ENCODE measurements around the gene F7.
"Not testable (repeated sequence)": the region's sequence is repeated elsewhere in the genome, so short reads cannot be mapped to it uniquely, and the experiment has no call there.

F7 gene

DNA sequence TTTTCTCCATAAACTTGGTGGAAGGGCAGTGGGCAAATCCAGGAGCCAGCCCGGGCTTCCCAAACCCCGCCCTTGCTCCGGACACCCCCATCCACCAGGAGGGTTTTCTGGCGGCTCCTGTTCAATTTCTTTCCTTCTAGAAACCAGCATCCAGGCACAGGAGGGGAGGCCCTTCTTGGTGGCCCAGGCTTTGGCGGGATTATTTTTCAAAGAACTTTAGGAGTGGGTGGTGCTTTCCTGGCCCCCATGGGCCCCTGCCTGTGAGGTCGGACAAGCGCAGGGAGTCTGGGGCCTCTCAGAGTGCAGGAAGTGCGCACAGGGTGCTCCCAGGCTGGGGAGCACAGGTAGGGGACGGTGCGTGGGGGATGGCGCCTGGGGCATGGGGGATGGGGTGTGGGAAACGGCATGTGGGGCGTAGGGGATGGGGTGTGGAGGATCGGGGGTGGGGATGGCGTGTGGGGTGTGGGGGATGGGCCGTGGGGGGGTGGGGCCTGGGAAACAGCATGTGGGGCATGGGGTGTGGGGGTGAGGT is 396 bp downstream of the F7 start:
- DNase-seq = no peak

DNA sequence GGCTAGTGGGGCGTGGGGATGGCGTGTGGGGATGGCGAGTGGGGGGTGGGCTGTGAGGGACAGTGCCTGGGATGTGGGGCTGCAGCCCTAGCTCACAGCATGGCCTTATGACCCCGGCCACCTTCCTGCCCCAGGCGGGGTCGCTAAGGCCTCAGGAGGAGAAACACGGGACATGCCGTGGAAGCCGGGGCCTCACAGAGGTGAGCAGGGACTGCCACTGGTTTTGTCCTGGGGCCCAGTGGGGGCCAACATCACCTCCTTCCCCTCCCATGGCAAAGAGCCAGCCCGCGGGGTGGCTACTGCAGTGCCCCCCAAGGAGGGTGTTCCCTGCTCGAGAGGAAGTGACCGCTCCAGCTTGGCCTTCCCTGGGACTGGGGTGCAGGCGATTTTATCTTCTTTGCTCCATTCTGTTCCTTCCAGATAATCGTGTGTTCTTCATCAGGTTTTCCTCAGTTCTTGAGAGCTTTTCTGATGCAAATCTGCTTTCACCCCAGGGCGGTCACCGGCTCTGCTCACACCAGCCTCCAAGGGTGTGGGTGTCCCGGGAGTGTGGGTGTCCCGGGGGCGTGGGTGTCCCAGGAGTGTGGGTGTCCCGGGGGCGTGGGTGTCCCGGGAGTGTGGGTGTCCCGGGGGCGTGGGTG is 1.2 kb downstream of the F7 start:
- DNase-seq = no peak

DNA sequence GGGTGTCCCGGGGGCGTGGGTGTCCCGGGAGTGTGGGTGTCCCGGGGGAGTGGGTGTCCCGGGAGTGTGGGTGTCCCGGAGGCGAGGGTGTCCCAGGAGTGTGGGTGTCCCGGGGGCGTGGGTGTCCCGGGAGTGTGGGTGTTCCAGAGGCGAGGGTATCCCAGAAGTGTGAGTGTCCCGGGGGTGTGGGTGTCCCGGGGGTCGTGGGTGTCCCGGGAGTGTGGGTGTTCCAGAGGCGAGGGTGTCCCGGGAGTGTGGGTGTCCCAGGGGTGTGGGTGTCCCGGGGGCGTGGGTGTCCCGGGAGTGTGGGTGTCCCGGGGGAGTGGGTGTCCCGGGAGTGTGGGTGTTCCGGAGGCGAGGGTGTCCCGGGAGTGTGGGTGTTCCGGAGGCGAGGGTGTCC is 2.9 kb downstream of the F7 start:
- DNase-seq = not testable (repeated sequence)

DNA sequence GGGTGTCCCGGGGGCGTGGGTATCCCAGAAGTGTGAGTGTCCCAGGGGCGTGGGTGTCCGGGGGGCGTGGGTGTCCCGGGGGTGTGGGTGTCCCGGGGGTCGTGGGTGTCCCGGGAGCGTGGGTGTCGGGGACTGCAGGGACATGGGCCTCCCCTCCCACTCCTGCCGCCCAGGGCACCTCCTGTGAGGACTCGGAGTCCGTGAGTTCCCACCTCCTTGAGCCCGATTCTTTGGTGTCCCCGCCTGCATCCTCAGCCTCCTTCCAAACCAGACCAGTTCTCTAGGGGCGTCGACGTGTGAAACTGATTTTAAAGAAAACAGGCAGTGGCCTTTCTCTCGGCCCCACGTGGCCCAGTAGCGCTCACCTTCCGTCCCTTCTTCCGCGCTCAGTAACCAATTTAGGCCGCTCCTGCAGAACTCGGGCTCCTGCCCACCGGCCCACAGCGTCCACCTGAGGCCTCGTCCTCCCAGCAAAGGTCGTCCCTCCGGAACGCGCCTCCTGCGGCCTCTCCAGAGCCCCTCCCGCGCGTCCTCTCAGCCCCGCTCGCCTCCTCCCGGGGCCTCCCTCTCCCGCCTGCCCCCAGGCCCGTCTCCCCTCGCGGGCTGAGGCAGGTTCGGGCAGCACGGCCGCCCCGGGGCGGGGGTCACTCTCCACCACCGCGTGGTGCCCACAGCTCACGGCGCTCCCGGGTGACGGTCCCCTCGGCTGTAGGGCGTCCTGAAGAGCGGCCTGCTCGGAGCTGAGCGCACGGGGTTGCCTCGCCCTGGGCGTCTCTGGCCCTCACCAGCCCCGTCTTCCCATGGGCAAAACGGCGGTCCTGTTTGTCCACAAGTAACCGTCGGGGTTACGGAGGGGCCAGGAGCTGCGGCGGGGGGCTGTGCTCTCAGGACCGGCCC is 3.8 kb downstream of the F7 start:
- no peak for DNase-seq

DNA sequence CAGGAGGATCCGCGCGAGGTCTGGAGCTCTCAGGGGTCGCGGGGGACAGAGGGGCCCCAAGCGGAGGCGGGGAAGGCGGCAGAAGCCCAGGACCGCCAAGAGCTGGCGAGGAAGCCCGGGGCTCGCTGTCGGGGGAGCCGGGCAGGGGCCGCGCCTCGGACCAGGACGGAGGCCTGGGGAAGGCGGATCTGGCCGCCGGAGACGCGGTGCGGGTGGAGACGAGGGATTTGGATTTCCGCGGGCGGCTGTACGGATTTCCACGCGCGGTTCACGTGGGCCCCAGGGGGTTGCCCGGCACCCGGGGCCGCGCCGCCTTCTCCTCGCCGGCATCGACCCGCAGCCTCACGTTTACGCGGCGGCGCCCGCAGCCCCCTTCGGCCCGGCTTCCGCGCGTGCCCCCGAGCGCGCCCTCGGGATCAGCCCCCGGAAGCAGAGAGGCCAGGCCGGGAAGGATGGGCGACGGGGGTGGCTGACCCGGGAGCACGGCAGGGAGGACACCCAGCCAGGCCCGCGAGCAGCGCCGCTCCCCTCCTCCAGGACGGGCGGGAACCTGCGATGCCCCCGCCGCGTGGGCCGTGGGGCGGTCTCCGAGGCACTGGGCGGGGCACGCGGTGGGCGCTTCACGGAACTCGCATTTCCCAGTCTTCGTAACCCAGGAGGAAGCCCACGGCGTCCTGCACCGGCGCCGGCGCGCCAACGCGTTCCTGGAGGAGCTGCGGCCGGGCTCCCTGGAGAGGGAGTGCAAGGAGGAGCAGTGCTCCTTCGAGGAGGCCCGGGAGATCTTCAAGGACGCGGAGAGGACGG is 4.7 kb downstream of the F7 start:
- DNase-seq = peak; percentile 31

DNA sequence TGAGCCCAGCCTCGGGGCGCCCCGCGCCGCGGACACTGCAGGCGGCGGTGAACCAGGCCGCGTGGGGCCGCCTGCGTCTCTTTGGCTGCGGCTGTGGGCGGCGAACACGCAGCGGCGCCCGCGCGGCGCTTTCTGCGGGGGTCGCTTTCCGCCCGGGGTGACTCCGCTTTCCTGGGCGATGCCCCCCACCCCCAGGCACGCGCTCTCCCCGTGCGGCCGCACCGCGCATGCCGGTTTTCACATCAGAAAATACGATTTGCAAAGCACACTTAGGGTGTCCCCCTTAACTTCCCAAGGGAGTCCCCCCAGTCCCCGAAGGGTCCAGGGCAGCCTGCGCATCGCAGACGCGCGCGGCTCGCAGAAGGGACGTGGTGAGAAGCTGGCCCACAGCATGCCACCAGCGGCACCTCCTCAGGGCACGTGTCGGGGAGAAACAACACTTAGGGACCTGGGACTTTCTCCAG is 5.3 kb downstream of the F7 start:
- DNase-seq = peak; percentile 13

DNA sequence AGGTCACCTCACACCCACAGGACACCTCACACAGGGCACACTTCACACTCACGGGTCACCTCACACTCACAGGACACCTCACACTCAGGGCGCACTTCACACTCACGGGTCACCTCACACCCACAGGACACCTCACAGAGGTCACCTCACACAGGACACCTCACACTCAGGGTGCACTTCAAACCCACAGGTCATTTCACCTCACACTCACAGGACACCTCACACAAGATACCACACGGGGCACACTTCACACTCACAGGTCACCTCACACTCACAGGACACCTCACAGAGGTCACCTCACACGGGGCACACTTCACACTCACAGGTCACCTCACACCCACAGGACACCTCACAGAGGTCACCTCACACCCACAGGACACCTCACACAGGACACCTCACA is 6.2 kb downstream of the F7 start:
- DNase-seq = not testable (repeated sequence)

DNA sequence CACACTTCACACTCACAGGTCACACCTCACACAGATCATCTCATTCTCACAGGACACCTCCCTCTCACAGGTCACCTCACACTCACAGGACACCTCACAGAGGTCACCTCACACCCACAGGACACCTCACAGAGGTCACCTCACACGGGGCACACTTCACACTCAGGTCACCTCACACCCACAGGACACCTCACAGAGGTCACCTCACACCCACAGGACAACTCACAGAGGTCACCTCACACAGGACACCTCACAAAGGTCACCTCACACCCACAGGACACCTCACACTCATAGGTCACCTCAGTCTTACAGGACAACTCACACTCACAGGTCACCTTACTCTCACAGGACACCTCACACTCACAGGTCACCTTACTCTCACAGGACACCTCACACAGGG is 6.9 kb downstream of the F7 start:
- DNase-seq = not testable (repeated sequence)

DNA sequence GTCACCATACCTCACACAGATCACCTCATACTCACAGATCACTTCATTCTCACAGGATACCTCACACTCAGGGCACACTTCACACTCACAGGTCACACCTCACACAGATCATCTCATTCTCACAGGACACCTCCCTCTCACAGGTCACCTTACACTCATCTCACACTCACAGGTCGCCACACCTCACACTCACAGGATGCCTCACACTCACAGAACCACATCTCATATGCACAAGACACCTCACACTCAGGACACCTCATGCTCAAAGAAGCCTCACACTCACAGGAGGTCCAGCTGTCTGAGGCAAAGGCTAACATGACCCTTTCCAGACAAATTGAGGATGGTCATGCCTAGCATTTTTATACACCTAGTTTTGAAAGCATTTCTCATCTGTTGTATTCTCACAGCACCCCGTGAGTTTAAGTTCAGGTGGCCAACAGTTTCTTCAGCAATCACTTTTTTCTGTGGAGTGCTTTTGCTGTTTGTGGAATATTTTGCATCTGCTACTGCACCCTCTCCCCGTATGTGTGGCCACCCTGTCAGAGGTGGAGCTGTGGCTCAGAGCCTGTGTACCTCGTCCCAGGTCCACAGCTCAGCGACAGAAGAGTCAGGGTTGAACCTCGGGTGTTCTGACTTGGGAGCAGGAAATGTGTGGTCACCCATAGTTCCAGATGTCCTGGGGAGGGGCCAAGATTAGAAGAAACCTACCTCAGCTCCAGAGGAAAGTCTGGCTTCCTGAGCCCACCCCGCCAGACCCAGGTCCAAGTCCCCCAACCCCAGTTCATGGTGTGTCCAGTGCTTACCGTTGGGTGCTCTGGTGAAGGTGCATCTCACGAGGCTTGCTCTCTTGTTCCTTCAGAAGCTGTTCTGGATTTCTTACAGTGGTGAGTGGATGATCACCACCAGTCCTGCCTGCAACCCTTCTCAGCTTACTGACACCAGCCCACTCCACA is 7.6 kb downstream of the F7 start:
- no peak for DNase-seq

DNA sequence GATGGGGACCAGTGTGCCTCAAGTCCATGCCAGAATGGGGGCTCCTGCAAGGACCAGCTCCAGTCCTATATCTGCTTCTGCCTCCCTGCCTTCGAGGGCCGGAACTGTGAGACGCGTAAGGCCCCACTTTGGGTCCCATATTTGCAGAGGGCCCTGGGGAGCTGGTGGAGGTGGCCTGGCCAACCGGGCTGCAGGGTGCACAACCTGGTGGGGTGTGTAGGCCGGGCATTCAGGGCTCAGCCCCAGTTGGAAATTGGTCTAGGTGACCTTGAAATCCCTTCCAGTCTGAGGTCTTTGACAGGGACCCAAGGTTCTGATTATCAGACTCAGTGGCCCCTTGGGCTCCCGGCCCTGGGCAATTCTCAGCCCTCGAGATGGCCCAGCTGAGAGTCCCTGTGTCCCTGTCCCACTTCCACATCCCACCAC is 8.3 kb downstream of the F7 start:
- DNase-seq = no peak

DNA sequence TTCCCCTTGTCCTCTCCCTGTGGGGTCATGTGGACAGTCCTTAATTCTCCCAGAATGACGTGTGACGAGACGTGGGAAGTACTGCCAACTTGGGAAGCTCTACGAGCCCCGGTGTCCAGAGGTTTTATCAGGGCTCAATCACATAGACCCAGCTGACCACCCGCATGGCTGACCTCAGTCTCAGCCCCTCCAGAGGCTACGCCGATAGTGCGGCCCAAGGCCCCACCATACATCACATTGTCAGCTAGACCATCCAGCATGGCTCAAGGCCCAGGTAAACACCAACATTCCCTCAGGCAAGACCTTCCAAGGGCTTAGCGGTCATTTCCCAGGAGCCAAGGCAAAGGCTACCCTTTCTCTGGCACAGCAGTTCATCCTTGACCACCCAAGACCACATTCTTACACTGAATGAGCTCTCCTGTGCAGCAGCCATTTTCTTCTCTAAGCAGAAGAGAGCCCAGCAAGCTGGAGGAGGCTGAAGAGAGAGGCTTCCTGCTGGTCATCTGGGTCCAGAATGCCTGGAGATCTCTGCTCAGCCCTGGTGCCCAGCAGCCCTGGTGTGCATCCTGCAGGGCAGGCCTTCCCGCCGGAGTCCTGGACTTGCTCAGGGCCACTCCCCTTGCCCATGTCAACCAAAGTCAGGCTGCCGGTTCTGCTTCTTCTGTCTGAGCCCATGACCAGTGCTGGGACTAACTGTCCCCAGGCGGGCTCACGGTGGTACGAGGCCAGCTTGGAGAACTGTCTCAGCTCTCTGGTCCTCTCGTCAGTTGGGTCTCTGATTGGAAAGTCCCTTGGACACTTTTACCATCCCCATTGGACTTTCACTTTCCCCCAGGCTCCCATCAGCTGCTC is 9.1 kb downstream of the F7 start:
- DNase-seq = no peak

DNA sequence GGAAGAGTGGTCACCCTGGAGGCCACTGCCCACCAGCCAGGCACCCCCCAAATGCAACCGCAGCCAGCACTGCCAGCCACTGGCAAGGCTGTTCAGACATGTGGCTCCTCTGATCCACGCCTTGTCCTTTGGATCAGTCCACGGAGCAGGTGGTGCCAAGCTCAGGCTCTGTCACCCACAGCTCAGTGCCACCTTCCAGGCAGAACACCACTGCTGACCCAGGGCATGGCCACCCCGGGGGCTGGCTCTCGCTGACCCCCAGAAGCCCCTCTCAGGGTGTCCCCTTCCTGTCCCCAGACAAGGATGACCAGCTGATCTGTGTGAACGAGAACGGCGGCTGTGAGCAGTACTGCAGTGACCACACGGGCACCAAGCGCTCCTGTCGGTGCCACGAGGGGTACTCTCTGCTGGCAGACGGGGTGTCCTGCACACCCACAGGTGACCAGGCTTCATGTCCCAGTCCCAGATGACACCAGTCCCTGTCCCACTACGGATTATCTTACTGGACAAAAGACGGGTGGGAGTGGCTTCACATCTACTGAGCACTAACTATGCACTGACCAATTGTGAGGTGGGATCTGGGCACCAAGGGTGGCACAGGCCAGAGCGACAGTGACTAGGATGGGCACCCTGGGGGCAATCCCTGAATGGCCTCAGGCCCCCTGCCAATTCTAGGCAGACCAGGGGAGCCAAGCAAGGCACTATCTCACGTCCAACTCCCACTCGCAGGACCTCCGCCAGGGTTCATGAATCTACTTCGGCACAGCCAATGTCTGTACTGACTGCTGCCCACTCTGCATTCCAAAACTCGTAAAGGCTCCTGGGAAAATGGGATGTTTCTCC is 10.0 kb downstream of the F7 start:
- DNase-seq = no peak

DNA sequence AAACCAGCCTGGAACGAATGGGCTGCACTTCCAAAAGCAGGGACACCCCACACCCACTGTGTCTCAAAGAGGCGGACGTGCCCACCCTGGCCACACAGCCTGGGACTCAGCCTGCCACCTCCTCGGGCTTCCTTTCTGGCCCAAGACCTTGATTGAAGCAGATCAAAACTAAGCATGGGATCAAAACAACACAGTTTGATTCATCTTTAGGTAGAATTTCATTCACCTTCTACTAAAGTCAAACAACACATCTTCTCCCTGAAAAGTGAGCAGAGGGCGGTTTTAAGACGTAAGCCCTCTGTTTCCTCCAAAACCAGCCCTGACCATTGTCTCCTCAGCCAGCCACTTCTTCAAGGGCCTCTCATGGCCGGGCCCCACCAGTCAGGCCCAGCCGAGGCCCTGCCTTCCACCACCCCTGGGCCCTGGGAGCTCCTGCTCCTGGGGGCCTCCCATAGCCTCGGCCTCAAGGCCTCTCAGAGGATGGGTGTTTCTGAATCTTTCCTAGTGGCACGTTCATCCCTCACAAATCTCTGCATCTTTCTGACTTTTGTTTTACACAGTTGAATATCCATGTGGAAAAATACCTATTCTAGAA is 10.7 kb downstream of the F7 start:
- no peak for DNase-seq

DNA sequence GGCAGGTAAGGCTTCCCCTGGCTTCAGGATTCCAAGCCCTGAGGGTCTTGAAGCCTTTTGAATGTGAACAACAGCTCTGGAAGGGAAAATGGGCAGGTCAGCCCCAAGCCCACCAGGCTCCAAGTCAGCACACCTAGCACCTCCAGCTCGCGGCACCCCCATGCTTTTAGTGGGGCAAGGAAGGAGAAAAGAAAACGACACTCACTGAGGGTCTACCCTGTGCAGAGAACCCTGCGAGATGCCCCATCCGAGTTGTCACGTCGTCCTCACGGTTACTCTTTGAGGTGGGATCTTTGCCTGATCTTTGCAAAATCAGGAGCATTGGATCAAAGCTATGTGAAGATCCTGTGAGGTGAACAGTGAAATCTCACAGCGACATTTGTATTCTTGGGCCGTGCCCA is 11.3 kb downstream of the F7 start:
- no peak for DNase-seq

DNA sequence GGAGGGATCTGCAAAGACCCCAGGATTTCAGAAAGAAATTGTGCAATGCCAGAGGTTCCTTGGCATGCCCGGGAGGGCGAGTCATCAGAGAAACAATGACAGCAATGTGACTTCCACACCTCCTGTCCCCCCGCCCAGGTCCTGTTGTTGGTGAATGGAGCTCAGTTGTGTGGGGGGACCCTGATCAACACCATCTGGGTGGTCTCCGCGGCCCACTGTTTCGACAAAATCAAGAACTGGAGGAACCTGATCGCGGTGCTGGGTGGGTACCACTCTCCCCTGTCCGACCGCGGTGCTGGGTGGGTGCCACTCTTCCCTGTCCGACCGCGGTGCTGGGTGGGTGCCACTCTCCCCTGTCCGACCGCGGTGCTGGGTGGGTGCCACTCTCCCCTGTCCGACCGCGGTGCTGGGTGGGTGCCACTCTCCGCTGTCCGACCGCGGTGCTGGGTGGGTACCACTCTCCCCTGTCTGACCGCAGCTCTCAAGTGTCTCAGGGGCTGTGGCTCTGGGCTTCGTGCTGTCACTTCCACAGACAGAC is 11.8 kb downstream of the F7 start:
- DNase-seq = no peak

DNA sequence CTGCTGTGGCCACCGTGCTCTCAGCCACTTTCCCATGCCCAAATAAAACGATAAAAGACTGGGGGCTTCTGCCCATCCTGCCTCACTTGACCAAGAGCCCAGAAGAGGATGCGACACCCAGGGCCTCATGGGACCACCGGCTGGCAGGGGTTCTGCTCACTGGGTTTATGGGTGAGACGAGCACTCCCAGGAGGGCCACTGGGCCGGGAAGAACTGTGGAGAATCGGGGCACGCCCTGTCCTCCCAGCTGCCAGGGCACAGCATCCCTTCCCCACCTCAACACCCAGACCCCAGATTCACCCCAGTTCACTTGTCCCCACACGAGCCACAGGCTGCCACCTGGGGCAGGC is 12.3 kb downstream of the F7 start:
- DNase-seq = no peak

DNA sequence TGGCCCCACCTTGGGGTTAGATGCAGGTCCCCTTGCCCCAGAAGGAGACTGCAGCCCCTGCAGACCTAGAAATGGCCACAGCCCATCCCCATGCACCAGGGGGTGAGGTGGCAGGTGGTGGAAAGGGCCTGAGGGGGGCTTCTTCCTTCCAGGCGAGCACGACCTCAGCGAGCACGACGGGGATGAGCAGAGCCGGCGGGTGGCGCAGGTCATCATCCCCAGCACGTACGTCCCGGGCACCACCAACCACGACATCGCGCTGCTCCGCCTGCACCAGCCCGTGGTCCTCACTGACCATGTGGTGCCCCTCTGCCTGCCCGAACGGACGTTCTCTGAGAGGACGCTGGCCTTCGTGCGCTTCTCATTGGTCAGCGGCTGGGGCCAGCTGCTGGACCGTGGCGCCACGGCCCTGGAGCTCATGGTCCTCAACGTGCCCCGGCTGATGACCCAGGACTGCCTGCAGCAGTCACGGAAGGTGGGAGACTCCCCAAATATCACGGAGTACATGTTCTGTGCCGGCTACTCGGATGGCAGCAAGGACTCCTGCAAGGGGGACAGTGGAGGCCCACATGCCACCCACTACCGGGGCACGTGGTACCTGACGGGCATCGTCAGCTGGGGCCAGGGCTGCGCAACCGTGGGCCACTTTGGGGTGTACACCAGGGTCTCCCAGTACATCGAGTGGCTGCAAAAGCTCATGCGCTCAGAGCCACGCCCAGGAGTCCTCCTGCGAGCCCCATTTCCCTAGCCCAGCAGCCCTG is 12.8 kb downstream of the F7 start:
- DNase-seq = no peak

DNA sequence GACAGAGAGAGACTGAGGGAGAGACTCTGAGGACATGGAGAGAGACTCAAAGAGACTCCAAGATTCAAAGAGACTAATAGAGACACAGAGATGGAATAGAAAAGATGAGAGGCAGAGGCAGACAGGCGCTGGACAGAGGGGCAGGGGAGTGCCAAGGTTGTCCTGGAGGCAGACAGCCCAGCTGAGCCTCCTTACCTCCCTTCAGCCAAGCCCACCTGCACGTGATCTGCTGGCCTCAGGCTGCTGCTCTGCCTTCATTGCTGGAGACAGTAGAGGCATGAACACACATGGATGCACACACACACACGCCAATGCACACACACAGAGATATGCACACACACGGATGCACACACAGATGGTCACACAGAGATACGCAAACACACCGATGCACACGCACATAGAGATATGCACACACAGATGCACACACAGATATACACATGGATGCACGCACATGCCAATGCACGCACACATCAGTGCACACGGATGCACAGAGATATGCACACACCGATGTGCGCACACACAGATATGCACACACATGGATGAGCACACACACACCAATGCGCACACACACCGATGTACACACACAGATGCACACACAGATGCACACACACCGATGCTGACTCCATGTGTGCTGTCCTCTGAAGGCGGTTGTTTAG is 13.7 kb downstream of the F7 start:
- DNase-seq = no peak

Data from CD4-positive, alpha-beta T cell treated with Interleukin-6 for 4 hours (primary cell).